NCI-H2107 treated with DMSO at 0.1 percent for 48 hours (cell line): ENCODE results near the gene MAPKAP1.

Source experiments
- DNase-seq: peaks from one replicate; lab custom pipeline; 2025; ENCODE audit not compliant: unreplicated experiment; lab: John Stamatoyannopoulos, UW

The MAPKAP1 gene

DNA sequence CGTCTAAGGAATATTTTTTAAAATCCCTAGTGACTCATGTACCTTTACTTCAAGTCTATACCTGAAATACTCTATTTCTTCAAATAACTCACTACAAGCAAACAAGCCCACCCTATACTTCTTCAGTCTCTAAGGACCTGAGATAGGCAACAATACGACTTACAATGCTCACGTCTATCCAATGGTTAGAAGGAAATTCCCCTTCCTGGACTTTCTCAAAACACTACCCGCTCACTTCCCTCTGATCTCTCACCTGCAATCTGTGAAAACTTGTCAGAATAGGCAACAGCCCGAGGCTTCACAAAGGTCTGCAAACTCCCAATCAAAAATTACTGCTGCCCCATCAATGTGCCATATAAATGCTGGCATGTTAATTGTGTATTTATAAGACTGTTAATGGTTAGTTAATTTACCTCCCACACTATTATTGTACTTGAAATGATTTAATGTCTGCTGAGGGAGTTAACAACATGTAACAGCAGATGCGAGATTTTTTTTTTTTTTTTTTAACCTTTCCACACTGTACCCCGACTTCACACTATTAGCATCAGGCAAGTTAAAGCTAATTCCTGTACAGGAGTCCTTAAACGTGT lies 27.3 kb downstream of the MAPKAP1 start:
- DNase-seq = no peak

DNA sequence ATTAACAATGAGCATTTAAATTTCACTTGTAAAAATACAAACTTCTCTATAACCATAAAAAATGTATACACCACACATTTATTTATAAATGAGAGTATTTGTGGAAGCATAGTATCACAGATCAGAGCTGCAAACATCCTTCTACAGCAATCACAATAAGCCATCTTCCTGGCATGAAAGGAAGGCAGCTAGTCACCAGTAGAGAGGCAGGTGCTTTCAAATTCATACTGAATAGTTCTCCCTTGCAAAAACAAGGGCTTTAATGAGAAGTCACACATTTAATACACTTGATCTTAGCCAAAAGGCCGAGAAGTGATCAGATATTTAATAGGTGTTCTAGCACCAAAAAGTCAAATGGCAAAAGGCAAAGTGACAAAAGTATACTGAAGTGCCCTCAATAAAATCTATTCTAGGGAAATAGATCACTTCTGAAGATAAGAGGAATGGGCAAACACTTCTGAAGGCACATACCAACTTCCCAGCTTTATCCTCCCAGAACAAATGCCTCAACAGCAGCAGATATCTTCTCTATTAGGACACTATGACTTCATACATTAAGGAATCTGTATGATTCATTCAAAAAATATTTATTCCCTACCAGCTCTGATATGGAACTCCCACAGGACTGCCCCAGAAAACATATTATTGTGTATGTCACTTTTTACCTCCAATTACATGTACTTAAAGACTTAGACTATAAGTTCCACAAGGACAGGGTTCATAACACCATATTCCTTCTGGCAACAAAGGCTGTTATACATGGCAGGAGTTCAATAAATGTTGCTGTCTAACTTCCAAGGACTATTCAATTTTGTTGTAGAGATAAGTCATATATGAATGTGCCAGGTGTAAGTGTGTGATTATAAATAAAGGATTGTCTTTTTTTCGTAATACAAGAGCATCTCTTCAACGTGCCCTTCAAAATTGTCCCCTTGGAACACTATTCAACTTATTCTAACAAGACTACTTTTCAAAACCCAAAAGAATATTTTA lies 31.7 kb downstream of the MAPKAP1 start:
- DNase-seq = no peak

- DNase-seq = no peak
Measured at GRCh38 chr9:125672876-125673275, 34.1 kb downstream of the MAPKAP1 start.

GRCh38 chr9:125663127-125663526 lies 43.9 kb downstream of the MAPKAP1 start:
- DNase-seq = no peak

- no peak for DNase-seq
Measured at GRCh38 chr9:125660557-125660956, 46.5 kb downstream of the MAPKAP1 start.

GRCh38 chr9:125659954-125660353 lies 47.1 kb downstream of the MAPKAP1 start:
- no peak for DNase-seq

- no peak for DNase-seq
Measured at GRCh38 chr9:125659201-125659840, 47.7 kb downstream of the MAPKAP1 start.

GRCh38 chr9:125656560-125656959 lies 50.4 kb downstream of the MAPKAP1 start:
- DNase-seq = no peak

- no peak for DNase-seq
Measured at GRCh38 chr9:125655691-125656410, 51.2 kb downstream of the MAPKAP1 start.

DNA sequence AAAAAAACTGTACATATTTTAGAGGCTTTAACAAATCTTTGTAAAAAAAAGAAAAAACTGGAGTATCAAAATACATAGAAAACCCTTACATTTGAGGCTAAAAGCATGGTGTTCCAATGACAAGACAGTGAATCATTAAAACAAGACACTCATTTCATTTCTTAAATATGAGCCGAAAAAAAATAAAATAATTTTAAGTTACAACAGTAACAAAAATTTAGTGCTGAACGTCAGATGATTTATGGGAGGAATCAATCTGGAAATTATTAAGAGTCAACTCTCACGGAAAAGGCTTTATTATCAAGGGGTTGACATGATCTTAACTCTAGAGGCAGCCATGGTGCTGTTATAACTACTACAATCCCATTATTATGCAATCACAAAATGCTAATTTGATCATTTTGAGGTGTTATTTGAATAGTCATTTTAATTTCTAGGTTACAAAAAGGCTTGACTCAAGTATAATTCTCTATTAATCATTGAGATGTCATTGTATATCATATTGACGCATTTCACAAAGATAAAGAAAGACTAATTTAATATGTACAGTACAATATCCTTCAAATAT lies 51.9 kb downstream of the MAPKAP1 start:
- DNase-seq = no peak

- no peak for DNase-seq
Measured at GRCh38 chr9:125654121-125654520, 52.9 kb downstream of the MAPKAP1 start.

GRCh38 chr9:125653325-125653724 lies 53.7 kb downstream of the MAPKAP1 start:
- DNase-seq = no peak

DNA sequence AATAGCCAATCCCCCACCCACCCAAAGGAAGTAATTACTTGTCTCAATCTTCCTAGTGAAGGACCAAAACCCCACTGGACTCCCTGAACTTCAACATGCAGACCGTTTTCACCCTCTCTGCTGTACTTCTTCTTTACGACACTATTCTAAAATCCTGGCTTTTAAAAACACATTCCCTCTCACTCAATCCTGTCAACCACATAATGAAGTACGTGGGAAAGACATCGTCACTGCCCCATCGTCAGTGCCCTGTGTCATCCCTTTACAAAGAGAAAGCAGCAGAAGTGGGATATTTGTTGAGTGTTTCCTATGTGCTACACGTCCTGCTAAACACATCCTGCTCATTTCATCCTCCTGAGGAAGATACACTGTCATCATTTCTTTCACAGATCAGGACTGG lies 54.2 kb downstream of the MAPKAP1 start:
- no peak for DNase-seq

GRCh38 chr9:125652233-125652594 lies 54.8 kb downstream of the MAPKAP1 start:
- DNase-seq = no peak

- no peak for DNase-seq
Measured at GRCh38 chr9:125651576-125652232, 55.3 kb downstream of the MAPKAP1 start.

GRCh38 chr9:125650271-125650737 lies 56.7 kb downstream of the MAPKAP1 start:
- DNase-seq = no peak

GRCh38 chr9:125649826-125650225 lies 57.2 kb downstream of the MAPKAP1 start:
- no peak for DNase-seq

DNA sequence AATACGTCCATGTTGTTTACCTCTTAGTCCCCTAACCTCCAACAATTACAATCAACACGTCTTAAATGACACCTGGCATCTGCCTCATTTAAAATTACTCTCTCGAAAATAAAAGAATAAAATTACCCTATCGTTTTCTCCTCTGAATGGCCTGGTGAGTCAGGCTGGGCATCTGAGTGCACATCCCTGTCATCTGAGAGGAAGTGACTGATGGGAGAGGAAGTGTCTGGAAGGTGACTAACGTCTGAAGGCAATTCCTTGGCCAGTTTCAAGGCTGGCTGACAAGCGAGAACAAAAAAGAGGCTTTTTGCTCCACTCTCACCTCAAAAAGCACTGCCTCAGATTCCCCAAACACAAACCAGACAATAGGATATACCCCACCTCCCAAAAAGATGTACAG lies 57.7 kb downstream of the MAPKAP1 start:
- DNase-seq = peak; percentile 70

GRCh38 chr9:125648294-125648693 lies 58.7 kb downstream of the MAPKAP1 start:
- DNase-seq = no peak

DNA sequence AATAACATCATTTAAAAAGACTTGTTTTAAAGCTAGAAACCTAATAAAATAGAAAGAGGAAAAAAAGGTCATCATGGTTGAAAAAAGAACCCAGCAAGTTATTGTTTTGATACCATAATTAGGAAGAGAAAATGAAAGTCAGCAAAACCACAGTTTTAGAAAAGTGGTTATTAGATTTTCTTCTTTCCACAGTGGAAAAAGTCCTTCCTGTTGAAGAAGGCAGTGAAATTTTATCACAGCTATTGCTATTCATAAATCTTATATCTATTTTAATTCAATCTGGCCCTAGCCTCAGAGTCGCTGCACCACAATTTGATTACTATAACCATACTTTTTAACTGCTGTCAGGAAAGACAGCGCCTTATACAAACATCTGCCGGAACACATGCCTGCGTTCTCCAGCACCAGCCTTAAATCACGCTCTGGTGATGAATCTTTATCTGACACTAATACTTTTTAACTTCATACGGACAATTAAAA lies 60.3 kb downstream of the MAPKAP1 start:
- no peak for DNase-seq
